Osteoblast (primary cell): ENCODE data around the gene NEGR1. TPM values are rescaled to one million over a fixed set of nuclear protein-coding genes. Genes with fewer than 3 reads are reported as not detected.

Experiments used
- DNase-seq: peaks from one replicate; pipeline ENCODE4 v3.0.0; 2011; ENCODE audit warnings: low spot score, mixed read lengths; ENCODE audit not compliant: insufficient read length; ENCODE audit errors: missing footprints
- H2AFZ ChIP-seq: 2 replicates; pipeline ENCODE4 v1.6.0; 2011; ENCODE audit warnings: mild to moderate bottlenecking, low read length
- H3K27ac ChIP-seq: 2 replicates; pipeline ENCODE4 v1.5.1; 2011; ENCODE audit warnings: mild to moderate bottlenecking, low read depth, low read length, moderate library complexity
- H3K27me3 ChIP-seq: 2 replicates; pipeline ENCODE4 v1.6.0; 2012; ENCODE audit warnings: mild to moderate bottlenecking, control low read depth, inconsistent platforms, low read length, moderate library complexity; ENCODE audit not compliant: insufficient read depth
- H3K36me3 ChIP-seq: 2 replicates; pipeline ENCODE4 v1.5.1; 2011; ENCODE audit warnings: mild to moderate bottlenecking, low read length, control low read depth, moderate library complexity; ENCODE audit not compliant: insufficient read depth
- H3K4me1 ChIP-seq: 2 replicates; pipeline ENCODE4 v1.5.1; 2011; ENCODE audit warnings: mild to moderate bottlenecking, low read length, control low read depth, moderate library complexity; ENCODE audit not compliant: insufficient read depth
- H3K4me2 ChIP-seq: 2 replicates; pipeline ENCODE4 v1.6.0; 2011; ENCODE audit warnings: mild to moderate bottlenecking, low read length; ENCODE audit not compliant: insufficient read depth
- H3K4me3 ChIP-seq: fragments of 200-600 bp; sonication (generic); 3 replicates; pipeline ENCODE4 v1.5.1; 2012; ENCODE audit warnings: mild to moderate bottlenecking, low read length, inconsistent platforms; ENCODE audit not compliant: insufficient read depth
- H3K79me2 ChIP-seq: 2 replicates; pipeline ENCODE4 v1.6.0; 2012; ENCODE audit warnings: mild to moderate bottlenecking, low read length, control low read depth, inconsistent platforms; ENCODE audit not compliant: insufficient read depth
- H3K9me3 ChIP-seq: 2 replicates; pipeline ENCODE4 v1.5.1; 2011; ENCODE audit warnings: low read depth, low read length, control low read depth
- H4K20me1 ChIP-seq: 2 replicates; pipeline ENCODE4 v1.6.0; 2012; ENCODE audit warnings: mild to moderate bottlenecking, low read length, control low read depth; ENCODE audit not compliant: insufficient read depth
- CTCF ChIP-seq: IDR thresholded peaks from 2 replicates; pipeline ENCODE4 v1.5.1; 2011; ENCODE audit warnings: mild to moderate bottlenecking, low read depth, low read length, moderate library complexity; ENCODE audit errors: extremely low read depth
- total RNA-seq: library from RNA; depleted of rRNA; stranded (reverse); fragments of >200 nt; gene quantifications from 2 replicates; pipeline ENCODE4 v1.2.3, GENCODE V29; 2012

The NEGR1 gene
- total RNA-seq, 1 donor: 18.1 TPM

GRCh38 chr1:71695821-71696220 is 586.5 kb downstream of the NEGR1 start:
- no peak overlapping the region for H3K4me2 ChIP-seq
- H4K20me1 ChIP-seq: no peaks in the 10 kb centered on the region
- H3K4me1 ChIP-seq: no peaks in the 10 kb centered on the region
- DNase-seq: no peak
- no peak overlapping the region for H2AFZ ChIP-seq
- H3K4me3 ChIP-seq: no peak overlapping the region
- no peaks in the 10 kb centered on the region for H3K27me3 ChIP-seq
- no peaks in the 10 kb centered on the region for H3K9me3 ChIP-seq
- H3K27ac ChIP-seq: no peak overlapping the region
- H3K79me2 ChIP-seq: no peaks in the 10 kb centered on the region
- no peak for TF ChIP-seq CTCF
- no peaks in the 10 kb centered on the region for H3K36me3 ChIP-seq

GRCh38 chr1:71695084-71695483 is 587.3 kb downstream of the NEGR1 start:
- no peaks in the 10 kb centered on the region for H3K4me1 ChIP-seq
- no peak overlapping the region for H3K4me2 ChIP-seq
- DNase-seq: no peak
- no peak overlapping the region for H3K27ac ChIP-seq
- no peak overlapping the region for H2AFZ ChIP-seq
- H3K79me2 ChIP-seq: no peaks in the 10 kb centered on the region
- no peaks in the 10 kb centered on the region for H3K36me3 ChIP-seq
- no peaks in the 10 kb centered on the region for H4K20me1 ChIP-seq
- TF ChIP-seq CTCF: no peak
- H3K27me3 ChIP-seq: no peaks in the 10 kb centered on the region
- no peak overlapping the region for H3K4me3 ChIP-seq
- no peaks in the 10 kb centered on the region for H3K9me3 ChIP-seq

GRCh38 chr1:71693581-71693980 is 588.8 kb downstream of the NEGR1 start:
- DNase-seq: no peak
- H3K27ac ChIP-seq: no peak overlapping the region
- H3K27me3 ChIP-seq: no peaks in the 10 kb centered on the region
- no peak overlapping the region for H3K4me2 ChIP-seq
- TF ChIP-seq CTCF: no peak
- H3K79me2 ChIP-seq: no peaks in the 10 kb centered on the region
- H3K4me1 ChIP-seq: no peaks in the 10 kb centered on the region
- no peaks in the 10 kb centered on the region for H4K20me1 ChIP-seq
- H3K4me3 ChIP-seq: no peak overlapping the region
- no peaks in the 10 kb centered on the region for H3K9me3 ChIP-seq
- H3K36me3 ChIP-seq: no peaks in the 10 kb centered on the region
- H2AFZ ChIP-seq: no peak overlapping the region

GRCh38 chr1:71689635-71690034 is 592.7 kb downstream of the NEGR1 start:
- H3K9me3 ChIP-seq: no peaks in the 10 kb centered on the region
- no peaks in the 10 kb centered on the region for H3K27me3 ChIP-seq
- no peaks in the 10 kb centered on the region for H3K36me3 ChIP-seq
- no peak for DNase-seq
- no peak for TF ChIP-seq CTCF
- no peaks in the 10 kb centered on the region for H3K79me2 ChIP-seq
- no peak overlapping the region for H3K27ac ChIP-seq
- no peaks in the 10 kb centered on the region for H3K4me1 ChIP-seq
- H3K4me2 ChIP-seq: no peak overlapping the region
- H3K4me3 ChIP-seq: no peak overlapping the region
- H4K20me1 ChIP-seq: no peaks in the 10 kb centered on the region
- no peak overlapping the region for H2AFZ ChIP-seq
